ENCODE measurements around the gene CYTH1. TPM values are rescaled to one million over a fixed set of nuclear protein-coding genes. Genes with fewer than 3 reads are reported as not detected.

CYTH1 gene
- total and polyA plus RNA-seq, 10 of the 15 experiments (the other 5 are each of a cell fraction or from before 2014, with no cell fraction given): 6.6 to 188 (median 145) TPM

GRCh38 chr17:78648293-78648692 is 133.8 kb downstream of the CYTH1 start (continued):
- TF ChIP-seq SKIL (IDR thresholded peaks at IDR 0.05; ENCODE audit: low read depth, poor library complexity, severe bottlenecking) (no peak), SUZ12 (IDR thresholded peaks at IDR 0.05; ENCODE audit: unreplicated experiment) (no peak), JUND (IDR thresholded peaks at IDR 0.05; ENCODE audit: low read depth, low read length) (no peak)

- ChIA-PET CTCF (no interaction called here), RAD21 (ENCODE audit: unreplicated experiment) (no interaction called here)
- DNase-seq (ENCODE audit: low read depth, low spot score): no peak
- TF ChIP-seq NFYA (IDR thresholded peaks at IDR 0.05; ENCODE audit: borderline replicate concordance, low read depth, low read length) (no peak), TBL1XR1 (IDR thresholded peaks at IDR 0.05; ENCODE audit: low read depth, low read length) (no peak), MYC (IDR thresholded peaks at IDR 0.05; ENCODE audit: insufficient read depth, insufficient read length, insufficient replicate concordance, low read length, severe bottlenecking) (no peak), BCLAF1 (IDR thresholded peaks at IDR 0.05) (no peak)
- TF ChIP-seq, protein P1, sequence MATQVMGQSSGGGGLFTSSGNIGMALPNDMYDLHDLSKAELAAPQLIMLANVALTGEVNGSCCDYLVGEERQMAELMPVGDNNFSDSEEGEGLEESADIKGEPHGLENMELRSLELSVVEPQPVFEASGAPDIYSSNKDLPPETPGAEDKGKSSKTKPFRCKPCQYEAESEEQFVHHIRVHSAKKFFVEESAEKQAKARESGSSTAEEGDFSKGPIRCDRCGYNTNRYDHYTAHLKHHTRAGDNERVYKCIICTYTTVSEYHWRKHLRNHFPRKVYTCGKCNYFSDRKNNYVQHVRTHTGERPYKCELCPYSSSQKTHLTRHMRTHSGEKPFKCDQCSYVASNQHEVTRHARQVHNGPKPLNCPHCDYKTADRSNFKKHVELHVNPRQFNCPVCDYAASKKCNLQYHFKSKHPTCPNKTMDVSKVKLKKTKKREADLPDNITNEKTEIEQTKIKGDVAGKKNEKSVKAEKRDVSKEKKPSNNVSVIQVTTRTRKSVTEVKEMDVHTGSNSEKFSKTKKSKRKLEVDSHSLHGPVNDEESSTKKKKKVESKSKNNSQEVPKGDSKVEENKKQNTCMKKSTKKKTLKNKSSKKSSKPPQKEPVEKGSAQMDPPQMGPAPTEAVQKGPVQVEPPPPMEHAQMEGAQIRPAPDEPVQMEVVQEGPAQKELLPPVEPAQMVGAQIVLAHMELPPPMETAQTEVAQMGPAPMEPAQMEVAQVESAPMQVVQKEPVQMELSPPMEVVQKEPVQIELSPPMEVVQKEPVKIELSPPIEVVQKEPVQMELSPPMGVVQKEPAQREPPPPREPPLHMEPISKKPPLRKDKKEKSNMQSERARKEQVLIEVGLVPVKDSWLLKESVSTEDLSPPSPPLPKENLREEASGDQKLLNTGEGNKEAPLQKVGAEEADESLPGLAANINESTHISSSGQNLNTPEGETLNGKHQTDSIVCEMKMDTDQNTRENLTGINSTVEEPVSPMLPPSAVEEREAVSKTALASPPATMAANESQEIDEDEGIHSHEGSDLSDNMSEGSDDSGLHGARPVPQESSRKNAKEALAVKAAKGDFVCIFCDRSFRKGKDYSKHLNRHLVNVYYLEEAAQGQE (IDR thresholded peaks at IDR 0.05; ENCODE audit: low read depth, low read length): no peak
- TF ChIP-seq, protein P2, sequence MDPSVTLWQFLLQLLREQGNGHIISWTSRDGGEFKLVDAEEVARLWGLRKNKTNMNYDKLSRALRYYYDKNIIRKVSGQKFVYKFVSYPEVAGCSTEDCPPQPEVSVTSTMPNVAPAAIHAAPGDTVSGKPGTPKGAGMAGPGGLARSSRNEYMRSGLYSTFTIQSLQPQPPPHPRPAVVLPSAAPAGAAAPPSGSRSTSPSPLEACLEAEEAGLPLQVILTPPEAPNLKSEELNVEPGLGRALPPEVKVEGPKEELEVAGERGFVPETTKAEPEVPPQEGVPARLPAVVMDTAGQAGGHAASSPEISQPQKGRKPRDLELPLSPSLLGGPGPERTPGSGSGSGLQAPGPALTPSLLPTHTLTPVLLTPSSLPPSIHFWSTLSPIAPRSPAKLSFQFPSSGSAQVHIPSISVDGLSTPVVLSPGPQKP (IDR thresholded peaks at IDR 0.05; ENCODE audit: low read depth, low read length): no peak
Measured at GRCh38 chr17:78647032-78647431, 135.0 kb downstream of the CYTH1 start.

More at GRCh38 chr17:78647032-78647431, 135.0 kb downstream of the CYTH1 start:
- intact Hi-C loops (cut with micrococcal nuclease; ENCODE audit: unreplicated experiment): no loop called here
- no TSS peak for BruUV-seq (replicated peaks)
- Histone ChIP-seq H2AFZ (ENCODE audit: control insufficient read depth, low read depth, low read length) (no peak overlapping the region), H3K27me3 (replicated peaks in 1 of 2; ENCODE audit: control insufficient read depth in 2 of 2, insufficient read depth in 2 of 2, low read length in 1 of 2) (no peaks in the 10 kb centered on the region), H3K9me3 (replicated peaks; ENCODE audit: control insufficient read depth, insufficient read depth, low read length) (peaks cover 7% of the 10 kb centered on the region), H3K79me2 (ENCODE audit: control insufficient read depth, insufficient read depth, low read length) (no peaks in the 10 kb centered on the region), H3K36me3 (ENCODE audit: control insufficient read depth in 2 of 2, insufficient read depth in 2 of 2, low read length in 1 of 2) (no peaks in the 10 kb centered on the region), H3K27ac (ENCODE audit: control insufficient read depth, insufficient read depth) (0 out of 2 replicates have a peak overlapping the region, but pooled peaks have one; percentile 61), H3K4me1 (ENCODE audit: control insufficient read depth, insufficient read depth, low read length) (peaks cover 16% of the 10 kb centered on the region), H3K4me3 (no peak overlapping the region), H3K9ac (ENCODE audit: control insufficient read depth, insufficient read depth, low read length) (no peak overlapping the region), H3K4me2 (ENCODE audit: control insufficient read depth, insufficient read depth) (no peak overlapping the region), H4K20me1 (ENCODE audit: control insufficient read depth, insufficient read depth) (no peaks in the 10 kb centered on the region)
- in situ Hi-C loops (cut with MboI): no loop called here
- SMC1A ChIA-PET (ENCODE audit: uncharacterized antibody, unreplicated experiment): no interaction called here
- no peak for FAIRE-seq
- POLR2A ChIA-PET: no interaction called here
- 64% methylated on average over 8 of the region's 8 CpGs for WGBS (ENCODE audit: insufficient coverage, insufficient replicate concordance, low lambda C conversion rate, missing lambda C conversion rate)
- no peak for ATAC-seq

All from GM12878 (cell line).